ENCODE results near the gene SGMS1. TPM values are rescaled to one million over a fixed set of nuclear protein-coding genes. Genes with fewer than 3 reads are reported as not detected.

SGMS1 gene
- total RNA-seq, 1 experiment from 2014 or later, result 20.4 TPM

GRCh38 chr10:50343702-50344331 lies 279.9 kb downstream of the SGMS1 start:
- H3K4me3 Mint-ChIP-seq, result no peak overlapping the region
- no peak overlapping the region for H2BK120ac ChIP-seq (ENCODE audit: low read depth, low read length, poor library complexity, severe bottlenecking)
- H3K79me2 ChIP-seq (ENCODE audit: insufficient read depth, low read length), result no peaks in the 10 kb centered on the region
- H3K23me2 ChIP-seq (ENCODE audit: insufficient read length, low read depth, low read length, poor library complexity, severe bottlenecking), result no peaks in the 10 kb centered on the region
- H3K56ac ChIP-seq (ENCODE audit: insufficient read length, low read depth, low read length), result no peak overlapping the region
- H3K23ac ChIP-seq (ENCODE audit: insufficient read length, low read depth, low read length), result no peak overlapping the region
- no peaks in the 10 kb centered on the region for H3K9me3 ChIP-seq (ENCODE audit: control insufficient read depth, low read depth, low read length)
- no peak overlapping the region for H3K14ac ChIP-seq (ENCODE audit: insufficient read depth, low read length)
- H3K27me3 Mint-ChIP-seq (ENCODE audit: low read depth), result no peaks in the 10 kb centered on the region
- no peak overlapping the region for H2BK5ac ChIP-seq (ENCODE audit: insufficient read length, low read length)
- H2BK15ac ChIP-seq (ENCODE audit: low read depth, low read length), result no peak overlapping the region
- H3K4me1 ChIP-seq (ENCODE audit: insufficient read depth, low read length), result no peaks in the 10 kb centered on the region
- no CpG with 5 or more reads among the region's 12 CpGs for WGBS (ENCODE audit: extremely low coverage, insufficient read length, low lambda C conversion rate)
- no peak overlapping the region for H4K5ac ChIP-seq (ENCODE audit: insufficient read length, low read depth, low read length)
- no peak overlapping the region for H4K91ac ChIP-seq (ENCODE audit: insufficient read length, low read depth, low read length)
- H4K20me1 ChIP-seq (ENCODE audit: control insufficient read depth, insufficient read depth, insufficient read length), result no peaks in the 10 kb centered on the region
- DNase-seq, result no peak
- no peak overlapping the region for H3K27ac ChIP-seq (ENCODE audit: insufficient read length, low read depth, low read length)
- H3K18ac ChIP-seq (ENCODE audit: insufficient read length, low read depth, low read length), result no peak overlapping the region
- peaks cover 0 to 13% (median 6%) of the 10 kb centered on the region in 3 experiments; a peak in 5 of 7 replicates for H3K36me3 Mint-ChIP-seq (ENCODE audit: insufficient read depth in 1 of 3, low read depth in 3 of 3)
- no peak overlapping the region for H3T11ph ChIP-seq (ENCODE audit: low read length)
- H3K27me3 ChIP-seq (ENCODE audit: insufficient read depth, low read length), result no peaks in the 10 kb centered on the region
- no peak overlapping the region for H2BK20ac ChIP-seq (ENCODE audit: low read depth, low read length, poor library complexity, severe bottlenecking)
- no peak overlapping the region for H3K27ac Mint-ChIP-seq
- no peak overlapping the region for H3K4me2 ChIP-seq (ENCODE audit: insufficient read depth, insufficient read length, low read length)
- H2BK12ac ChIP-seq (ENCODE audit: insufficient read length, low read depth, low read length), result no peak overlapping the region
- no peak for TF ChIP-seq CTCF (conservative IDR thresholded peaks at IDR 0.05)
- no peaks in the 10 kb centered on the region for H3K9me3 Mint-ChIP-seq
- no peak overlapping the region for H2AFZ ChIP-seq (ENCODE audit: low read length)
- no peak overlapping the region for H2AK5ac ChIP-seq (ENCODE audit: insufficient read length, low read length)
- H3K4me1 Mint-ChIP-seq, result no peaks in the 10 kb centered on the region
- H3K4ac ChIP-seq (ENCODE audit: low read depth, low read length), result no peak overlapping the region
- no peak overlapping the region for H3K9ac ChIP-seq (ENCODE audit: extremely low read depth, insufficient read length, low read length)
- no peak overlapping the region for H4K8ac ChIP-seq (replicated peaks; ENCODE audit: insufficient read length, low read depth, low read length)
- H3K79me1 ChIP-seq (ENCODE audit: insufficient read depth, low read depth, low read length, poor library complexity, severe bottlenecking), result no peaks in the 10 kb centered on the region
